IMR-90 (cell line): Measurements from ENCODE around the gene PLCG2. TPM values are rescaled to one million over a fixed set of nuclear protein-coding genes. Genes with fewer than 3 reads are reported as not detected.

Experiments
- ATAC-seq: fragments of 200-7000 bp; cut with Tn5 transposase; 2 replicates; pipeline ENCODE4 v1.9.1; 2020; ENCODE audit warnings: low read depth, mild to moderate bottlenecking, moderate library complexity
- BruUV-seq: library from RNA; stranded (reverse); fragments of 400-500 nt; replicated peaks from 2 replicates; lab custom pipeline; 2021; lab: Mats Ljungman, UMichigan
- CTCF ChIA-PET: fragments of 300-600 bp; formaldehyde crosslinking; extraction: SDS; loops from one replicate; lab custom pipeline; 2021; ENCODE audit warnings: antibody characterized with exemption; lab: Yijun Ruan, JAX
- POLR2A ChIA-PET: fragments of 300-600 bp; sonication (Branson Sonifier 250); formaldehyde crosslinking; loops from one replicate; lab custom pipeline; 2022; ENCODE audit warnings: antibody characterized with exemption; ENCODE audit not compliant: unreplicated experiment; lab: Charles Lee
- DNase-seq: peaks from one replicate; pipeline ENCODE4 v3.0.0; 2013
- H2AFZ ChIP-seq: replicated peaks from 2 replicates; pipeline ENCODE3; 2013; ENCODE audit warnings: low read length, mild to moderate bottlenecking; ENCODE audit not compliant: poor library complexity
- H2AK5ac ChIP-seq: 2 replicates; pipeline ENCODE4 v1.6.1; 2013; ENCODE audit warnings: low read depth, low read length, inconsistent platforms
- H2AK9ac ChIP-seq: replicated peaks from 2 replicates; pipeline ENCODE3; 2013; ENCODE audit warnings: mild to moderate bottlenecking, low read depth, low read length, moderate library complexity; ENCODE audit not compliant: poor library complexity
- H2BK120ac ChIP-seq: 2 replicates; pipeline ENCODE4 v1.6.1; 2013; ENCODE audit warnings: low read depth, low read length, inconsistent platforms
- H2BK15ac ChIP-seq: 3 replicates; pipeline ENCODE4 v1.6.1; 2013; ENCODE audit warnings: low read depth, low read length, inconsistent platforms
- H2BK20ac ChIP-seq: 2 replicates; pipeline ENCODE4 v1.6.1; 2013; ENCODE audit warnings: low read depth, mild to moderate bottlenecking, inconsistent platforms, low read length, moderate library complexity
- H2BK5ac ChIP-seq: 2 replicates; pipeline ENCODE4 v1.6.1; 2013; ENCODE audit warnings: mild to moderate bottlenecking, low read depth, low read length, inconsistent platforms; ENCODE audit not compliant: poor library complexity, severe bottlenecking
- H3K14ac ChIP-seq: replicated peaks from 2 replicates; pipeline ENCODE4 v1.6.1; 2013; ENCODE audit warnings: low read depth, low read length, inconsistent platforms
- H3K18ac ChIP-seq: 2 replicates; pipeline ENCODE4 v1.6.1; 2013; ENCODE audit warnings: low read depth, low read length, control low read depth
- H3K23ac ChIP-seq: 2 replicates; pipeline ENCODE4 v1.6.1; 2013; ENCODE audit warnings: low read depth, low read length, inconsistent platforms
- H3K27ac ChIP-seq: 2 replicates; pipeline ENCODE4 v1.5.1; 2013; ENCODE audit warnings: mild to moderate bottlenecking, control low read depth, low read length; ENCODE audit not compliant: insufficient read depth
- H3K27me3 ChIP-seq: 2 replicates; pipeline ENCODE4 v1.6.1; 2013; ENCODE audit warnings: low read length; ENCODE audit not compliant: control insufficient read depth, insufficient read depth
- H3K36me3 ChIP-seq: 2 replicates; pipeline ENCODE4 v1.6.1; 2013; ENCODE audit warnings: low read length, mixed read lengths; ENCODE audit not compliant: control insufficient read depth, insufficient read depth
- H3K4ac ChIP-seq: 2 replicates; pipeline ENCODE4 v1.6.1; 2013; ENCODE audit warnings: low read depth, low read length, inconsistent platforms
- H3K4me1 ChIP-seq: 2 replicates; pipeline ENCODE4 v1.6.1; 2013; ENCODE audit warnings: low read length, mixed read lengths; ENCODE audit not compliant: control insufficient read depth, insufficient read depth
- H3K4me2 ChIP-seq: 2 replicates; pipeline ENCODE4 v1.6.1; 2013; ENCODE audit warnings: low read depth, mild to moderate bottlenecking, control low read depth, low read length, moderate library complexity
- H3K4me3 ChIP-seq: 2 replicates; pipeline ENCODE4 v1.5.1; 2013; ENCODE audit warnings: low read depth, mild to moderate bottlenecking, control low read depth, low read length, moderate library complexity; ENCODE audit not compliant: insufficient read depth
- H3K56ac ChIP-seq: 2 replicates; pipeline ENCODE4 v1.6.1; 2013; ENCODE audit warnings: low read length, inconsistent platforms; ENCODE audit not compliant: insufficient read depth; ENCODE audit errors: extremely low read depth
- H3K79me1 ChIP-seq, 2 experiments: 2 replicates each; pipeline ENCODE4 v1.6.1; 2013; ENCODE audit warnings: low read length in 2 of 2, inconsistent platforms in 1 of 2, low read depth in 1 of 2
- H3K9ac ChIP-seq: 2 replicates; pipeline ENCODE4 v1.6.1; 2013; ENCODE audit warnings: low read depth, low read length, control low read depth
- H3K9me1 ChIP-seq: 2 replicates; pipeline ENCODE4 v1.6.1; 2013; ENCODE audit warnings: low read length, inconsistent platforms; ENCODE audit not compliant: insufficient read depth
- H3K9me3 ChIP-seq: 2 replicates; pipeline ENCODE4 v1.6.1; 2013; ENCODE audit warnings: low read length; ENCODE audit not compliant: control insufficient read depth, insufficient read depth
- H4K20me1 ChIP-seq: 2 replicates; pipeline ENCODE4 v1.6.1; 2013; ENCODE audit warnings: low read length, inconsistent platforms; ENCODE audit not compliant: insufficient read depth
- H4K5ac ChIP-seq: 2 replicates; pipeline ENCODE4 v1.6.1; 2013; ENCODE audit warnings: mild to moderate bottlenecking, low read depth, low read length, control low read depth
- H4K8ac ChIP-seq, 2 experiments: 2 replicates each; pipeline ENCODE4 v1.6.1; 2013; ENCODE audit warnings: low read depth in 2 of 2, low read length in 2 of 2, control low read depth in 1 of 2, inconsistent platforms in 1 of 2
- H4K91ac ChIP-seq: 2 replicates; pipeline ENCODE4 v1.6.1; 2013; ENCODE audit warnings: low read depth, low read length, inconsistent platforms; ENCODE audit not compliant: insufficient read depth
- MAZ ChIP-seq: IDR thresholded peaks from 2 replicates; pipeline ENCODE4 v1.6.1; 2012; ENCODE audit warnings: low read depth, mild to moderate bottlenecking, low read length, improper control_type of control experiment, moderate library complexity, borderline replicate concordance
- MXI1 ChIP-seq: IDR thresholded peaks from 2 replicates; pipeline ENCODE4 v1.6.1; 2012; ENCODE audit warnings: low read depth, mild to moderate bottlenecking, low read length, moderate library complexity, borderline replicate concordance
- POLR2A ChIP-seq: IDR thresholded peaks from 2 replicates; pipeline ENCODE4 v1.6.1; 2012; ENCODE audit warnings: mild to moderate bottlenecking, low read depth, low read length
- RAD21 ChIP-seq: IDR thresholded peaks from 2 replicates; pipeline ENCODE4 v1.6.1; 2012; ENCODE audit warnings: low read length, improper control_type of control experiment
- SMC3 ChIP-seq: fragments of 150-350 bp; IDR thresholded peaks from 2 replicates; pipeline ENCODE4 v1.6.1; 2016; ENCODE audit warnings: low read depth, mild to moderate bottlenecking, antibody characterized with exemption, low read length, moderate library complexity
- WGBS, 2 experiments: methylation state at CpG; one replicate each; pipeline versions ENCODE4 v1.1.5 to v1.1.7; 2013; ENCODE audit warnings: missing lambda C conversion rate in 2 of 2; ENCODE audit not compliant: insufficient read length in 1 of 2; ENCODE audit errors: extremely low coverage in 2 of 2; 5-methylcytosine and 5-hydroxymethylcytosine counted together
- dilution Hi-C: fragments of 300-500 bp; cut with HindIII; formaldehyde crosslinking; loops from one replicate; pipeline ENCODE4 v1.14.3; 2018; ENCODE audit warnings: low sequenced_read_pairs; ENCODE audit not compliant: unreplicated experiment
- in situ Hi-C: fragments of 300-500 bp; cut with MboI; formaldehyde crosslinking; loops from 3 replicates; pipeline ENCODE4 v1.14.3; 2019; ENCODE audit warnings: low sequenced_read_pairs, inconsistent platforms, mixed read lengths
- intact Hi-C: fragments of 100-400 bp; cut with micrococcal nuclease; formaldehyde crosslinking; loops from 2 replicates; pipeline ENCODE4 v1.10.0; 2022
- polyA plus RNA-seq, 3 experiments: library from polyadenylated mRNA; depleted of rRNA; stranded (reverse); fragments of >200 nt; gene quantifications; 2 replicates each; pipeline ENCODE4 v1.2.3, GENCODE V29; 2012; ENCODE audit warnings: low replicate concordance in 1 of 3
- total RNA-seq: library from RNA; depleted of rRNA; stranded (reverse); fragments of >200 nt; gene quantifications from 2 replicates; pipeline ENCODE4 v1.2.3, GENCODE V29; 2012
- TF ChIP-seq, protein P1 (sequence below): fragments of 150-350 bp; IDR thresholded peaks from 2 replicates; pipeline ENCODE4 v1.6.1; 2017; ENCODE audit warnings: mild to moderate bottlenecking, antibody characterized with exemption, low read length, low read depth

Gene PLCG2
- total and polyA plus RNA-seq, 2 of the 4 experiments (the other 2 are of a cell fraction), result 0.14 to 0.18 TPM

DNA sequence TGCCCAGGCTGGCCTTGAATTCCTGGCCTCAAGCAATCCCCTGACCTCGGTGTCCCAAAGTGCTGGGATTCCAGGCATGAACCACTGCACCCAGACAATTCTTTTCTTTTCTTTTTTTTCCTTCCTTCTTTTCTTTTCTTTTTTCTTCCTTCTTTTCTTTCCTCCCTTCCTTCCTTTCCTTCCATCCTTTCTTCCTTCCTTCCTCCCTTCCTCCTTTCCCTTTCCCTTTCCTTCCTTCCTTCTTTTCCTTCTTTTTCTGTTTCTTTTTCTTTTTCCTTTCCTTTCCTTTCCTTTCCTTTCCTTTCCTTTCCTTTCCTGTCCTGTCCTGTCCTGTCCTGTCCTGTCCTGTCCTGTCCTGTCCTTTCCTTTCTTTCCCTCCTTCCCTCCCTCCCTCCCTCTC is 44.6 kb downstream of the PLCG2 start:
- Histone ChIP-seq H3K27me3 (peaks cover 8% of the 10 kb centered on the region; the same call in 1 of the 2 replicates), H3K4ac (no peak overlapping the region), H3K4me1 (no peaks in the 10 kb centered on the region), H3K14ac (no peak overlapping the region), H3K56ac (no peak overlapping the region), H4K20me1 (no peaks in the 10 kb centered on the region), H2BK15ac (no peak overlapping the region), H4K91ac (no peak overlapping the region), H3K18ac (no peak overlapping the region), H2AK5ac (no peak overlapping the region), H3K23ac (no peak overlapping the region), H2BK20ac (no peak overlapping the region), H2BK5ac (no peak overlapping the region), H3K9me1 (no peaks in the 10 kb centered on the region), H3K27ac (no peak overlapping the region), H3K4me2 (no peak overlapping the region), H3K36me3 (no peaks in the 10 kb centered on the region), H3K79me1 (no peaks in the 10 kb centered on the region), H2AK9ac (no peak overlapping the region), H2BK120ac (no peak overlapping the region), H2AFZ (no peak overlapping the region), H3K9me3 (no peaks in the 10 kb centered on the region), H4K8ac (no peak overlapping the region), H4K5ac (no peak overlapping the region), H3K9ac (no peak overlapping the region), H3K4me3 (no peak overlapping the region)
- ATAC-seq (no peak), DNase-seq (no peak)
- in situ Hi-C loops (no loop called here), intact Hi-C loops (no loop called here), dilution Hi-C loops (no loop called here)
- CTCF ChIA-PET, result no interaction called here
- TF ChIP-seq RAD21 (no peak), MXI1 (no peak), POLR2A (no peak), MAZ (no peak), SMC3 (no peak)
- TF ChIP-seq, protein P1, sequence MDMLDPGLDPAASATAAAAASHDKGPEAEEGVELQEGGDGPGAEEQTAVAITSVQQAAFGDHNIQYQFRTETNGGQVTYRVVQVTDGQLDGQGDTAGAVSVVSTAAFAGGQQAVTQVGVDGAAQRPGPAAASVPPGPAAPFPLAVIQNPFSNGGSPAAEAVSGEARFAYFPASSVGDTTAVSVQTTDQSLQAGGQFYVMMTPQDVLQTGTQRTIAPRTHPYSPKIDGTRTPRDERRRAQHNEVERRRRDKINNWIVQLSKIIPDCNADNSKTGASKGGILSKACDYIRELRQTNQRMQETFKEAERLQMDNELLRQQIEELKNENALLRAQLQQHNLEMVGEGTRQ, result no peak
- POLR2A ChIA-PET, result no interaction called here
- WGBS, 2 experiments, result 67% methylated on average over 1 of the region's 1 CpG; no CpG with 5 or more reads in 1 of the 2 experiments
- no TSS peak for BruUV-seq
